ENCODE results near the gene GPR17. TPM values are rescaled to one million over a fixed set of nuclear protein-coding genes. Genes with fewer than 3 reads are reported as not detected.

The GPR17 gene
- total RNA-seq, 2 experiments from 2014 or later: not detected

GRCh38 chr2:127649684-127650040, 3.7 kb downstream of the GPR17 start:
- no peaks in the 10 kb centered on the region for H3K27me3 Mint-ChIP-seq (ENCODE audit: low read depth)
- no peaks in the 10 kb centered on the region for H3K9me3 Mint-ChIP-seq
- H3K4me3 Mint-ChIP-seq: no peak overlapping the region
- intact Hi-C loops (cut with micrococcal nuclease): loop anchor here (1.0 to 10.0 kb wide), 4 partner anchors 58 to 452 kb away; partner anchors contain the start of gene WDR33
- DNase-seq: peak; percentile 91
- CTCF ChIA-PET: interaction anchor here (0.5 to 11.0 kb wide), 9 partner anchors 9 to 451 kb away, joined by 3 to 145 read pairs (median 4); no protein-coding TSS in a partner anchor
- H3K4me1 Mint-ChIP-seq (ENCODE audit: low read depth): peaks cover 13% of the 10 kb centered on the region
- no peaks in the 10 kb centered on the region for H3K36me3 Mint-ChIP-seq (ENCODE audit: low read depth)
- H3K27ac Mint-ChIP-seq: no peak overlapping the region

- H3K4me1 Mint-ChIP-seq (ENCODE audit: low read depth): peaks cover 13% of the 10 kb centered on the region
- H3K27ac Mint-ChIP-seq: no peak overlapping the region
- intact Hi-C loops (cut with micrococcal nuclease): no loop called here
- CTCF ChIA-PET: interaction anchor here (0.5 to 11.0 kb wide), 9 partner anchors 10 to 450 kb away, joined by 3 to 145 read pairs (median 5); no protein-coding TSS in a partner anchor
- H3K36me3 Mint-ChIP-seq (ENCODE audit: low read depth): no peaks in the 10 kb centered on the region
- H3K4me3 Mint-ChIP-seq: no peak overlapping the region
- H3K9me3 Mint-ChIP-seq: no peaks in the 10 kb centered on the region
- no peak for DNase-seq
- H3K27me3 Mint-ChIP-seq (ENCODE audit: low read depth): no peaks in the 10 kb centered on the region
Observed at GRCh38 chr2:127650041-127650784, 4.3 kb downstream of the GPR17 start.

GRCh38 chr2:127650785-127651380, 4.9 kb downstream of the GPR17 start:
- Mint-ChIP-seq H3K4me3 (no peak overlapping the region), H3K27ac (no peak overlapping the region), H3K4me1 (ENCODE audit: low read depth) (peaks cover 13% of the 10 kb centered on the region), H3K36me3 (ENCODE audit: low read depth) (no peaks in the 10 kb centered on the region), H3K27me3 (ENCODE audit: low read depth) (no peaks in the 10 kb centered on the region), H3K9me3 (no peaks in the 10 kb centered on the region)
- CTCF ChIA-PET: interaction anchor here (1.0 to 11.0 kb wide), 6 partner anchors 10 to 65 kb away, joined by 4 to 145 read pairs (median 6); no protein-coding TSS in a partner anchor
- intact Hi-C loops (cut with micrococcal nuclease): no loop called here
- no peak for DNase-seq

- intact Hi-C loops (cut with micrococcal nuclease): no loop called here
- no peak for DNase-seq
- CTCF ChIA-PET: interaction anchor here (2.7 to 11.0 kb wide), 2 partner anchors 11 to 58 kb away, joined by 25 to 145 read pairs; no protein-coding TSS in a partner anchor
- H3K27ac Mint-ChIP-seq: no peak overlapping the region
- no peaks in the 10 kb centered on the region for H3K9me3 Mint-ChIP-seq
- peaks cover 12% of the 10 kb centered on the region for H3K4me1 Mint-ChIP-seq (ENCODE audit: low read depth)
- no peak overlapping the region for H3K4me3 Mint-ChIP-seq
- no peaks in the 10 kb centered on the region for H3K36me3 Mint-ChIP-seq (ENCODE audit: low read depth)
- H3K27me3 Mint-ChIP-seq (ENCODE audit: low read depth): no peaks in the 10 kb centered on the region
Observed at GRCh38 chr2:127651381-127651809, 5.4 kb downstream of the GPR17 start.

- Mint-ChIP-seq H3K9me3 (no peaks in the 10 kb centered on the region), H3K4me1 (ENCODE audit: low read depth) (peaks cover 9% of the 10 kb centered on the region), H3K27me3 (ENCODE audit: low read depth) (no peaks in the 10 kb centered on the region), H3K4me3 (no peak overlapping the region), H3K27ac (no peak overlapping the region), H3K36me3 (ENCODE audit: low read depth) (no peaks in the 10 kb centered on the region)
- CTCF ChIA-PET: interaction anchor here (0.8 to 11.0 kb wide), 2 partner anchors 10 to 59 kb away, joined by 4 to 145 read pairs; no protein-coding TSS in a partner anchor
- intact Hi-C loops (cut with micrococcal nuclease): no loop called here
- DNase-seq: no peak
Observed at GRCh38 chr2:127651971-127652550, 6.1 kb downstream of the GPR17 start.

GRCh38 chr2:127652786-127653357, 6.9 kb downstream of the GPR17 start:
- peaks cover 9% of the 10 kb centered on the region for H3K4me1 Mint-ChIP-seq (ENCODE audit: low read depth)
- H3K27ac Mint-ChIP-seq: no peak overlapping the region
- intact Hi-C loops (cut with micrococcal nuclease): no loop called here
- H3K4me3 Mint-ChIP-seq: no peak overlapping the region
- H3K27me3 Mint-ChIP-seq (ENCODE audit: low read depth): no peaks in the 10 kb centered on the region
- H3K9me3 Mint-ChIP-seq: no peaks in the 10 kb centered on the region
- CTCF ChIA-PET: interaction anchor here (0.6 to 11.0 kb wide), 4 partner anchors 11 to 65 kb away, joined by 3 to 145 read pairs (median 4); no protein-coding TSS in a partner anchor
- no peak for DNase-seq
- H3K36me3 Mint-ChIP-seq (ENCODE audit: low read depth): no peaks in the 10 kb centered on the region

GRCh38 chr2:127653421-127654083, 7.6 kb downstream of the GPR17 start:
- Mint-ChIP-seq H3K9me3 (no peaks in the 10 kb centered on the region), H3K27ac (no peak overlapping the region), H3K27me3 (ENCODE audit: low read depth) (no peaks in the 10 kb centered on the region), H3K4me3 (no peak overlapping the region), H3K36me3 (ENCODE audit: low read depth) (no peaks in the 10 kb centered on the region), H3K4me1 (ENCODE audit: low read depth) (peaks cover 6% of the 10 kb centered on the region)
- intact Hi-C loops (cut with micrococcal nuclease): no loop called here
- DNase-seq: no peak
- CTCF ChIA-PET: interaction anchor here (0.7 to 11.0 kb wide), 3 partner anchors 13 to 60 kb away, joined by 3 to 145 read pairs (median 3); no protein-coding TSS in a partner anchor

- H3K27ac Mint-ChIP-seq: no peak overlapping the region
- DNase-seq: no peak
- H3K9me3 Mint-ChIP-seq: no peaks in the 10 kb centered on the region
- H3K4me1 Mint-ChIP-seq (ENCODE audit: low read depth): peaks cover 4% of the 10 kb centered on the region
- H3K27me3 Mint-ChIP-seq (ENCODE audit: low read depth): no peaks in the 10 kb centered on the region
- intact Hi-C loops (cut with micrococcal nuclease): no loop called here
- H3K36me3 Mint-ChIP-seq (ENCODE audit: low read depth): no peaks in the 10 kb centered on the region
- CTCF ChIA-PET: interaction anchor here (0.5 to 11.0 kb wide), 3 partner anchors 20 to 310 kb away, joined by 3 to 145 read pairs (median 4); no protein-coding TSS in a partner anchor
- no peak overlapping the region for H3K4me3 Mint-ChIP-seq
Observed at GRCh38 chr2:127654084-127654837, 8.3 kb downstream of the GPR17 start.

GRCh38 chr2:127654838-127655175, 8.9 kb downstream of the GPR17 start:
- H3K4me3 Mint-ChIP-seq: no peak overlapping the region
- H3K4me1 Mint-ChIP-seq (ENCODE audit: low read depth): no peaks in the 10 kb centered on the region
- H3K27ac Mint-ChIP-seq: no peak overlapping the region
- H3K9me3 Mint-ChIP-seq: no peaks in the 10 kb centered on the region
- H3K27me3 Mint-ChIP-seq (ENCODE audit: low read depth): no peaks in the 10 kb centered on the region
- intact Hi-C loops (cut with micrococcal nuclease): no loop called here
- H3K36me3 Mint-ChIP-seq (ENCODE audit: low read depth): no peaks in the 10 kb centered on the region
- no peak for DNase-seq
- CTCF ChIA-PET: interaction anchor here (0.7 kb wide), 1 partner anchor 63 kb away, joined by 4 read pairs; no protein-coding TSS in a partner anchor

- intact Hi-C loops (cut with micrococcal nuclease): no loop called here
- Mint-ChIP-seq H3K9me3 (no peaks in the 10 kb centered on the region), H3K36me3 (ENCODE audit: low read depth) (no peaks in the 10 kb centered on the region), H3K4me3 (no peak overlapping the region), H3K27me3 (ENCODE audit: low read depth) (no peaks in the 10 kb centered on the region), H3K27ac (no peak overlapping the region), H3K4me1 (ENCODE audit: low read depth) (no peaks in the 10 kb centered on the region)
- CTCF ChIA-PET: interaction anchor here (0.7 to 0.8 kb wide), 2 partner anchors 15 to 64 kb away, joined by 4 to 5 read pairs; no protein-coding TSS in a partner anchor
- no peak for DNase-seq
Observed at GRCh38 chr2:127655209-127656073, 9.5 kb downstream of the GPR17 start.
